Measurements from ENCODE around the gene TMEM260. TPM values are rescaled to one million over a fixed set of nuclear protein-coding genes. Genes with fewer than 3 reads are reported as not detected.

TMEM260 gene
- polyA plus RNA-seq, 1 of the 3 experiments (the other 2 are of a cell fraction): 5.4 TPM

GRCh38 chr14:56539862-56540261, 39.7 kb upstream of the TMEM260 start:
- Histone ChIP-seq H3K4me2 (no peak overlapping the region), H3K27ac (ENCODE audit: low read depth in 2 of 2, low read length in 1 of 2) (no peak overlapping the region), H3K4me3 (ENCODE audit: low read depth in 2 of 2, low read length in 1 of 2) (no peak overlapping the region), H3K9me3 (no peaks in the 10 kb centered on the region), H3K4me1 (ENCODE audit: control insufficient read depth in 1 of 2, insufficient read depth in 2 of 2, low read depth in 1 of 2, low read length in 1 of 2) (no peaks in the 10 kb centered on the region), H2AFZ (ENCODE audit: low read depth) (no peak overlapping the region), H3K27me3 (ENCODE audit: insufficient read depth) (no peaks in the 10 kb centered on the region; the same call in 1 of the 2 replicates), H3K9ac (no peak overlapping the region), H3K79me2 (ENCODE audit: insufficient read depth) (no peaks in the 10 kb centered on the region), H3K36me3 (replicated peaks in 1 of 2; ENCODE audit: control insufficient read depth in 1 of 2, insufficient read depth in 2 of 2, low read length in 1 of 2) (no peaks in the 10 kb centered on the region), H3K9me2 (no peaks in the 10 kb centered on the region), H3F3A (replicated peaks; ENCODE audit: insufficient read depth) (no peaks in the 10 kb centered on the region), H4K20me1 (ENCODE audit: insufficient read depth) (no peaks in the 10 kb centered on the region)
- no peak for DNase-seq
- 31% methylated on average over 2 of the region's 2 CpGs for WGBS (ENCODE audit: low lambda C conversion rate)
- ChIA-PET CTCF (interaction anchor here (1.2 kb wide), 1 partner anchor 16 kb away, joined by 3 read pairs; no protein-coding TSS in a partner anchor), POLR2A (no interaction called here)
- TF ChIP-seq, protein P1, sequence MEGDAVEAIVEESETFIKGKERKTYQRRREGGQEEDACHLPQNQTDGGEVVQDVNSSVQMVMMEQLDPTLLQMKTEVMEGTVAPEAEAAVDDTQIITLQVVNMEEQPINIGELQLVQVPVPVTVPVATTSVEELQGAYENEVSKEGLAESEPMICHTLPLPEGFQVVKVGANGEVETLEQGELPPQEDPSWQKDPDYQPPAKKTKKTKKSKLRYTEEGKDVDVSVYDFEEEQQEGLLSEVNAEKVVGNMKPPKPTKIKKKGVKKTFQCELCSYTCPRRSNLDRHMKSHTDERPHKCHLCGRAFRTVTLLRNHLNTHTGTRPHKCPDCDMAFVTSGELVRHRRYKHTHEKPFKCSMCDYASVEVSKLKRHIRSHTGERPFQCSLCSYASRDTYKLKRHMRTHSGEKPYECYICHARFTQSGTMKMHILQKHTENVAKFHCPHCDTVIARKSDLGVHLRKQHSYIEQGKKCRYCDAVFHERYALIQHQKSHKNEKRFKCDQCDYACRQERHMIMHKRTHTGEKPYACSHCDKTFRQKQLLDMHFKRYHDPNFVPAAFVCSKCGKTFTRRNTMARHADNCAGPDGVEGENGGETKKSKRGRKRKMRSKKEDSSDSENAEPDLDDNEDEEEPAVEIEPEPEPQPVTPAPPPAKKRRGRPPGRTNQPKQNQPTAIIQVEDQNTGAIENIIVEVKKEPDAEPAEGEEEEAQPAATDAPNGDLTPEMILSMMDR (IDR thresholded peaks at IDR 0.05): no peak
- TF ChIP-seq RFX5 (IDR thresholded peaks at IDR 0.05; ENCODE audit: low read length) (no peak), RCOR1 (IDR thresholded peaks at IDR 0.05; ENCODE audit: low read length) (no peak)

- no peak overlapping the region for H3K9ac ChIP-seq
- no peak for DNase-seq
- H3K36me3 ChIP-seq (replicated peaks in 1 of 2; ENCODE audit: control insufficient read depth in 1 of 2, insufficient read depth in 2 of 2, low read length in 1 of 2): no peaks in the 10 kb centered on the region
- ChIA-PET CTCF (no interaction called here), POLR2A (no interaction called here)
- H3K4me2 ChIP-seq: no peak overlapping the region
- H4K20me1 ChIP-seq (ENCODE audit: insufficient read depth): no peaks in the 10 kb centered on the region
- no peaks in the 10 kb centered on the region for H3F3A ChIP-seq (replicated peaks; ENCODE audit: insufficient read depth)
- TF ChIP-seq FOXJ3 (CRISPR knock-in tag; IDR thresholded peaks at IDR 0.05): no peak
- TF ChIP-seq IRF3 (IDR thresholded peaks at IDR 0.05; ENCODE audit: low read depth, low read length): no peak
- no peak for TF ChIP-seq NFIC (IDR thresholded peaks at IDR 0.05; ENCODE audit: borderline replicate concordance)
- TF ChIP-seq SIN3A (IDR thresholded peaks at IDR 0.05; ENCODE audit: borderline replicate concordance, low read depth, low read length): no peak
- no peak for TF ChIP-seq TCF12 (IDR thresholded peaks at IDR 0.05)
- no peak for TF ChIP-seq ELF1 (IDR thresholded peaks at IDR 0.05)
- no peak for TF ChIP-seq NRF1 (IDR thresholded peaks at IDR 0.05; ENCODE audit: low read depth, low read length)
- no peak for TF ChIP-seq POLR2AphosphoS5 (IDR thresholded peaks at IDR 0.05; ENCODE audit: low read depth, low read length)
- no peak for TF ChIP-seq REST (IDR thresholded peaks at IDR 0.05; ENCODE audit: low read depth, low read length)
- TF ChIP-seq MEF2A (IDR thresholded peaks at IDR 0.05; ENCODE audit: borderline replicate concordance, low read depth): no peak
- no peak for TF ChIP-seq PBX3 (IDR thresholded peaks at IDR 0.05)
- TF ChIP-seq MXI1 (IDR thresholded peaks at IDR 0.05; ENCODE audit: low read depth, low read length): no peak
- no peak for TF ChIP-seq EP300 (IDR thresholded peaks at IDR 0.05; ENCODE audit: borderline replicate concordance in 1 of 2, low read depth in 1 of 2, low read length in 1 of 2)
- no peak for TF ChIP-seq EZH2phosphoT487 (IDR thresholded peaks at IDR 0.05; ENCODE audit: borderline replicate concordance, low read depth)
- no peak for TF ChIP-seq TAF1 (IDR thresholded peaks at IDR 0.05; ENCODE audit: borderline replicate concordance, low read depth, low read length)
- no peak for TF ChIP-seq RFX5 (IDR thresholded peaks at IDR 0.05; ENCODE audit: low read length)
- TF ChIP-seq RAD21 (IDR thresholded peaks at IDR 0.05; ENCODE audit: low read length): no peak
- TF ChIP-seq GATA2 (CRISPR knock-in tag; IDR thresholded peaks at IDR 0.05): no peak
- no peaks in the 10 kb centered on the region for H3K9me3 ChIP-seq
- peaks cover 15% of the 10 kb centered on the region; the same call in 1 of the 2 replicates for H3K27me3 ChIP-seq (ENCODE audit: insufficient read depth)
- H3K27ac ChIP-seq (ENCODE audit: low read depth in 2 of 2, low read length in 1 of 2): no peak overlapping the region
- H3K9me2 ChIP-seq: no peaks in the 10 kb centered on the region
- H3K4me3 ChIP-seq (ENCODE audit: low read depth in 2 of 2, low read length in 1 of 2): no peak overlapping the region
- H2AFZ ChIP-seq (ENCODE audit: low read depth): no peak overlapping the region
- H3K4me1 ChIP-seq (ENCODE audit: control insufficient read depth in 1 of 2, insufficient read depth in 2 of 2, low read depth in 1 of 2, low read length in 1 of 2): no peaks in the 10 kb centered on the region
- no peaks in the 10 kb centered on the region for H3K79me2 ChIP-seq (ENCODE audit: insufficient read depth)
Observed at GRCh38 chr14:56543436-56543835, 36.2 kb upstream of the TMEM260 start.
